ENCODE results near the gene PTER.

The PTER gene

DNA sequence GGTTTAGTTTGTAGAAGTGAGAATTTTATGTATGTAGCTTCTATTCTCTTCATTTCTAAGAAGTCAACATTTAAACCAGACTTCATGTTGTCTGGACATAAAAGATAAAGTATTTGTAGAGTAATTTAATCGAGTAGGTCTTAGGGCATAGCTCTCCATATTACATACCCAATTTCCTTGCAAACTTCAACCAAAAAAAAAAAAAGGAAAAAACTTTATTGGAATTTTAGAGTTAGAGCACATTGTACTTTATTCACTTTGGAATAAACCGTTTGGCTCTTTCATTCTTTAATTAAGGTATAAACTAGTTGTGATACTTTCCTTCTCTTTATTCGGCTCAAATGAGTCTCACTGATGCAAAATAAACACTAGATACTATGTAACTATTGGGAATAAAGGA, 36.0 kb downstream of the PTER start:
- no peak for DNase-seq

DNA sequence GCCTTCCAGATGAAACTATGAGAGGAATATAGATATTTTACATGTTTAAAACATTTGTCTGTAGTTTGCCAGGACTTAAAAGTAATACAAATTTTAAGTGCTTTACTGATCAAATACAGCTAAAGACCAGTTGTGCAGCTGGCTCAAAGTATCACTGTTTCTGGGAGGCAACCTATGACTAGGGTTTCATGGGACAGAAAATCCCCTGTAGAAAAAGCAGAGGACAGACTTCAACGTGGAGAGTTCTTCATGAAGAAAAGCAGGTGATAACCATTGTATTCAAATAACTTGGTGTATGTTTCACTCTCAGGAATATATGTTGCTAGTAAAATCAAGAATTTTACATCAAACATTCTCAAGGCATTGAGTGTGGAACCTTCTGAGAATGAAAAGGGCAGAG, 40.9 kb downstream of the PTER start:
- no peak for DNase-seq

DNA sequence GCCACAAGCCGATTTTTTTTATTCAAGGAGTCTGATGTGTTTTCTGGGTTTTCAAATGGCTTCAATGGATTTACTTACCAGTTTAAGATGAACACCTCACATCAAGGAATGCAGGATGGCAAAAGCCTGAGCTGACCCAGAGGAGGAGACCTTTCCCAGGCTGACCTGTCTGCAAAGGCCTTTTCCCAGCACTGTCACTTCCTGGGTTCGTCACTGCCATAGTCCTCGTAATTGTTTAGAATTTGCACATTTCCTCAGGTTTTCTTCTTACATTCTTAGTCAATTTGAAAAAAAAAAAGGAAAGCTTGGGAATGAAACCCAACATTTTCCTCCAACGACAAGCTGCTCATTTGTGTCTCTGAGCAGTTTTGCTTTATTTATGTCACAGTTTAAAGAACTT, 42.0 kb downstream of the PTER start:
- no peak for DNase-seq

DNA sequence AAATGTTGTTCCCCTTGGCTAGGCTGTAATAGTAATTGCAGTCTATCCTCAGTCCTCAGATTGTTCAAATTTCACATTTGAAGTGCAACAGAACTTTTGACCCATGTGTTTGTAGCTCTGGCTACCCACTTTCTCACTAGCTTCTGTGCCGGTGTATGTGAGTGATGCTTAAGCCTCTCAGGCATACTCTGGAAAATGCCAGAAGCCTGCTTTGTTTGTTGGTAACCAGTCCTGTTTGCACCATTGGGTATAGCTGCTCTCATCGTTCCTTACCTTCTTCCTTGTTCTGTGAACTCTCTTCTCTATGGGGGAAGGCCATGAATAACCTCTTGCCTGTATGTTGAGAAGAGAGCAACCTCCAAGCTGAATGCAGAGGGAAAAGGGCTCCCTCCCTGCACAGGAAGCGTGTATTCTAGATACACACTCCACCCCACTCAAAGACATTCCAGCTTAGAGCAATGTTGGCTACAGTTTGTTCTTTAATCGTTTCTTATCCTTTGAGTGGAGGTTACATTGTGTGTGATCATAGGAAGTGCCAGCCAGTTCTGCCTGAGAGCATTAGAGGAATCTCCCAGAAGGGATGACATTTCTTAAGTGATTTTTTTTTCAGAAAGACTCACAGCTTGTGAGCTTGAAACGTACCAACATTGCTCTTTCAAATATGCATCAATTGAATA, 44.4 kb downstream of the PTER start:
- DNase-seq, result no peak

DNA sequence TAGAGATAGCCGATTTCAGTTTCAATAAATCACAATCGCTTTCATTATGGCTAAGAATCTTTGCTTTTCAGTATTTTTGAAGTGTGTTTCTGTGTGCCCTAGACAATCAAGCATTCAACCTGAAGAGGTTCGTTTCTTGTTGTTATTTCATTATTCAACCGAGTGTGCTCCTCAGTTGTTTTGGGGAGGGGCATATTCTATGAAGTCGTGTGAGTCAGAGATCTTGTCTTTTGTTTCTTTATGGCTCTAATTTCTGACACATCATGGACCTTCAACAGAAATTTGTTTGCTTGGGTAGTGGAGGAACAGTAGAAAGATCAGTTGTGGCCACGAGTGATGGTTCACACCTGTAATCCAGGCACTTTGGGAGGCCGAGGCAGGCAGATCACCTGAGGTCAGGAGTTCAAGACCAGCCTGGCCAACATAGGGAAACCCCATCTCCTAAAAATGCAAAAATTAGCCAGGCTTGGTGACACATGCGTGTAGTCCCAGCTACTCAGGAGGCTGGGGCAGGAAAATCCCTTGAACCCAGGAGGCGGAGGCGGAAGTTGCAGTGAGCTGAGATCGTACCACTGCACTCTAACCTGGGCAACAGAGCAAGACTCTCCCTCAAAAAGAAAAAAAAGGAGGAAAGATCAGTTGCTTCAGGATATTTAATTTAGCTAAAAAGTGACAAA, 46.6 kb downstream of the PTER start:
- DNase-seq, result no peak

DNA sequence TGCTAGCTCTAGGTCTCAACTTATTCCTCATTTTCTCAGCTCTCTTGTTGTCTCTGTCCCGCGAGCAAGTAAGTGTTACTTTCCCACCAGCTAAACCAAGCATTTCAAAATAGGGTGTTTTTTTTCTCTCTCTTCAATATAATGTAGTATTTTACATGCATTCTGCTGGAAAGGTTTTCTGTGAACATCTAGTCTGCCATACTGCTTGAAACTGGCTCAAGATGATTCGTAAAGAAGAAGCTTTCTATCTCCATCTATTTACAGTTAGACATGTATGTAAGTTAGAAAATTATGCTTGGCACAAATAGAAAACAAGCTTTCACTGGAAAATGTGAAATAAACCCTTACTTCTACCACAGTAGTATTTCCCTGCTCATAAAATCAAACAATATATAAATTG, 53.7 kb downstream of the PTER start:
- DNase-seq, result no peak

DNA sequence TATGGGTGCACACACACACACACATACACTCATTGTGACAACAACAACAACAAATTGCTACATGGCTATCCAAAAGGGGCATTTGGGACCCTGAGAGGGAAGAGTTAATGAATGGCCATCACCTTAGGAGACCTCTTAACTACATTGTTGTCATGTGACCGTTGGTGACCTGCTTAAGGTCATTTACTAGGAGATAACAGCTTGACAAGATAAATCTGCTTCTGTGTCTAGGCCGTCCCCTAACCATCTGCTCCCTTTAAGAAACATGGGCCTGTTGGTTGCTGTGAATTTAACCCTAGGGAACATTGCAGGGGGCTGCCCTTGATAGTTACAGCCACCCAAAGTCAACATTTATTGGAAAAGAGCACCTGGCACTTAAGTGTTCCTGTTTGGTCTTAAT, 55.1 kb downstream of the PTER start:
- DNase-seq, result no peak

DNA sequence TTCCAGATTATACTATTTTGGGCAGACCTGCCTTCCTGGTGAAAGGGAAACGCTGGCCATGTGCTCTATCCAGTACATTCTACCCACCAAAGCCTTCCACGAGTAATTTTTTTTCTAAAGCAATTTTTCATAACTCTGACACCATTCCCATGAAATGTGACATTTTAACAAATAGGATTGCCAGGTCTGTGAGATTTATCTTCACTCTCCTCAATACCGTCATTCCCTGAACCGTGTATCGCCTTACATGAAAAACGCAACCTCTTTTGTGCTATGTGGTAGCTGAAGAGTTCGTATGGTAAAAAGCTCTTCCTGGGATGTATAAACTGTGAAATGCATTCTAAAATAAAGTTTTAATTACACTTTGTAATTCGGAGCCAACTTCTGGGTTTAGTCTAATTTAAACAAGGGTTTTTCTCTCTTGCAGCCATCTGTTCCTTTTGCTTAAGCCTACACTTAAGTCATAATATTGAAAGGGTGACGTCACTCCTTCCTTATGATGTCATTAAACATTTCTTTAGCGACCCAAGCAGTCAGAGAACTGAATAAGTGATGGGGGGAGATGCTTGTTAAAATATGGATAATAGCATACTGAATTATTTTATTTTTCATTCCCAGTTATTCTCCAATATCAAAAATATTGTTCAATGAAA, 57.2 kb downstream of the PTER start:
- DNase-seq, result no peak

DNA sequence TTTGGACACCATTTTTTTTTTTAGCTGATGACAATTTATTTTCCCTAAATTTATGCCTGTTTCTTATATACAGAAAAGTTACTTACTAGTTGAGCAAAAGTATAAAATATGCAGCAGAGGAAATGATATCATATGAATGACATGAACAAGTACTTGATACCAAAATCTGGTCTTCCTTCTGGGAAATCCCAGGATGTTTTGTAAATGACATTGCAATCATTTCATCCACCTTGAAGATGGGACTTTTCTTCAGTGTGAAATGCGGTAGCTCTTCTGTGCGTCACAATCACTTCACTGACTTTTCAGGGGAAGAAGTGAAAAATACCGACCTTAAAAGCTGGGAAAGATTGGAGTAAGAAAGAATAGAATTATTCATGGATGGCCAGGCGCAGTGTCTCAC, 61.1 kb downstream of the PTER start:
- DNase-seq, result no peak

DNA sequence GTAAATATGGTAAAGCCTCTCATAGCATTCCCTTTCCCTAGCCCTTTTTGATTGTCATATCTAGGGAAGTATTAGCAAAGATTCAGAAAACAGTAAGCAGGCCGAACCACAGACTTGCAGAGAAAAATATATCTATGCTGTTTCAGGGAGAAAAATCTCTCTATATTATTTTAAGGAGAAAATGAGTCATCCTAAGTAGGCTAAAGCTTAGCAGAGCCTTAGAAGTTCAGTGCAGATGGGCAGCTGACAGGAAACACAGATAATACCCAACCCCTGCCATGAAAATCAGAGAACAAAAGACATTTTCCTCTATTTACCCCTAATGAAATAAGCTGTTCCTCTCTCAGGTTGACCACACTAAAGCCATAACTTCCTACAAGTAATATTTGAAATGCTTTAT, 68.4 kb downstream of the PTER start:
- DNase-seq, result no peak

DNA sequence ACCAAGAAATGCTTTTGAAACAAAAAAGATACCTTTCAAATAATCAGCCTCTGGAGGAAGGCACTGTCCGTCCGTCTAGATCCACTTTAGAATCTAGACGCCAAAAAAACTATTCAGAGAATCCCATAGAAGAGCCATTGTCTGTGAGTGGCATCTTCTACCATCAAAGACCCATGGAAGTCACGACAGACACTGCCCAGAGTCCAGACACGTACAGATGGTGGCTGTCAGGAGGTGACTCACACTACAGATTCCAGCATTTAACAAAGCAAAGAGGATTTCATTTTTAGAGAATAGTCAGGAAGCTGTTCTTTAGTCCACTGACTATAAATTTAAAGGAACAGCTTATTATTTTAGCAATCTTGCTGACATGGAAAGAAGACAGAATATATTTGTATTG, 73.2 kb downstream of the PTER start:
- no peak for DNase-seq

DNA sequence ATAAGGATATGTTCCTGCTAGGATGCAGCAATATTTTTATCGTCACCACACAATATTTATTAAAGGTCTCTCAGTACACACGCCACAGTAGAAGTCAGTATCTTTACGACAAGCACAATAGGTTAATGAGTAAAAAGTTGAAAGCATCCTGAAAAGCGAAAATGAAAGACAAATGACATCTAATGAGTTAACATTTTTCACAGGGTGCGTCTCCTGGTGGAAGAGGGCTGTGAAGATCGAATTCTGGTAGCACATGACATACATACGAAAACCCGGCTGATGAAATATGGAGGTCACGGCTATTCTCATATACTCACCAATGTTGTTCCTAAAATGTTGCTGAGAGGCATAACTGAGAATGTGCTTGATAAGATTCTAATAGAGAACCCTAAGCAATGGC, 74.0 kb downstream of the PTER start:
- DNase-seq, result no peak

DNA sequence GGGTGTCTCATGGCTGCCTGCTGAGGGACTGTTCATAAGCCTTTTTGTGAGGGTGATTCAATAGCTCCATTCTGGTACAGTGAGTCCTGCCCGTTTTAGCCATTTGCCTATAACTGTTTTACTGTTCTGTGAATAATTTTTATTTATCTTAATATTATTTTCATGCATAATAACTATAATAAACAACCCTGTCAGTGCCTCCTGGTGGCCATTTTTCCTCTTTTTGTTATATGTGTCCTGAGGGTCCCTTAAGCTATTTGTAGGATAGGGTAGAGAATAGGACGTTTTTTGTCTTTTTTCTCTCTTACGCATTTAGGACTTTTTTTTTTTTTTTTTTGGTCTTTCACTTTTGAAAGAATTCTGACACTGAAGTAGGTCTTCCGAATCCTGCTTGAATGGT, 82.0 kb downstream of the PTER start:
- no peak for DNase-seq

DNA sequence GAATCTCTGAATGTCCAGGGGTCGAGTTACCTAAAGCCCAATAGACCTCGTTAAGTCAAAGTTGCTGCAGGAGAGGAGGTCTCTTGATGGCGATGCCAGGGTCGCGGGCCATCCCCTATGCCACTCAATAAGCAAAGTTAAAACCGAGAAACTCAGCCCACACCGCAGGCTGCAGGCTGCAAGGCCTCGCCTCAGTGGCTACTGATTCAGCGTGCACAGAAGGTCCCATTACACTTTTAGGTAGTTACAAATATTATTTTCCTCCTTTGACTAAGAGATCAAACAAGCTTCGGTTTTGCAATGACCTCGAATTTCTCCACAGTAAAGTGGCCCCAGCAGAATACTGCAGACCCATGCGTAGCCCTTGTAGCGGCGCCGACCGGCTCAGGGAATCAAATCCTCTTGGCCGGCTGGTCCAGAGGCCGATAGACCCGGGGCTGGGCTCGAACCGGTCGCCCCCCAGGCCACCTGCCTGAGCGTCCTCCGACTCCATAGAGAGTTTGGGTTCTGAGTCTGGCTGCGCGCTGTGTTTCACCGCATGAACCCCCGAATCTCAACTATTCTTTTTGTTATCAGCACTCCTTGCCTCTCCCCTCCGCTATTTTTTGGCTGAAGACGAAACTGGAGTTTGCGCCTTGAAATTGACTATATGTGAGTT, 82.6 kb downstream of the PTER start:
- no peak for DNase-seq

DNA sequence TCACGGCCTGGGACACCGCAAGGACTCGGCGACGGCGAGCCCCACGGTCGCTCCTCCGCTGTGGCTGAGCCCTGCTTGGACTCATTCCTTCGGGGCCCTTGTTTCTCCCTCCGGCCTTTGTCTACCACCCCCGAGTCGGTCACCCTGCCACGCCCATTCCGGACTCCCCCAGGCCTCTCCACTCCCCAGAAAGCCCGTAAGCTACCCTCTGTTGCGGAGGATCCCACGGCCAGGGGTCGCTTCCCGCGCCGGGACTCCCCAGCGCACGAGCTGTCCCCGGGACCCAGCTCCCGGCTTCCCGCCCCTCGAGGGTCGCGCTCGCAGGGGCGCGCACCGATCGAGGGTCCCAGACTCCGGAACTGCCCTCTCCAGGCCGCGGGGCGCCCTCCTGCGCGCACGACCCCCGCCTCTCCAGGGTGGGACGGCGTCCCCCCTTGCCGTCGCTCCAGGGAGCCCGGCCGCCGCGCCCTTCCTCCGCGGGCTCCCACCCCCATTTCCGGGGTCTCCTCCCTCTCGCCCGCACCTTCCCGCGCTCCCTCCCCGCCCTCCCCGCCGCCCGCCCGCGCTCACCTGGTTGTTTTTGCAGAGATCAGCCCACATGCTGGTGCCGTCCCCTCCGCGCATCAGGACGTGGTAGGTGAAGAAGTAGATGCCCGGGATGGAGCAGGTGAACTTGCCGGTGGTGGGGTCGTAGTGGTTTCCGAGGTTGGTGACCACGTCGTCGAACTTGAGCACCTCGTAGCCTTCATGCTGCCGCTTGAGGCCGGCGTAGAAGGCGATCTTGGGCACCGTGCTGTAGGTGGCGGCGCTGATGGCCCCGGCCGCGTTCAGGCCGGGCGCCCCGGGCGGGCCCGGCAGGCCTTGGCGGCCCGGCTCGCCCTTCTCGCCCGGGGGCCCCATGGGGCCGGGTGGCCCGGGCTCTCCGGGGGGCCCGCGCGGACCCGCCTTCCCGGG, 83.4 kb downstream of the PTER start:
- DNase-seq, result no peak

DNA sequence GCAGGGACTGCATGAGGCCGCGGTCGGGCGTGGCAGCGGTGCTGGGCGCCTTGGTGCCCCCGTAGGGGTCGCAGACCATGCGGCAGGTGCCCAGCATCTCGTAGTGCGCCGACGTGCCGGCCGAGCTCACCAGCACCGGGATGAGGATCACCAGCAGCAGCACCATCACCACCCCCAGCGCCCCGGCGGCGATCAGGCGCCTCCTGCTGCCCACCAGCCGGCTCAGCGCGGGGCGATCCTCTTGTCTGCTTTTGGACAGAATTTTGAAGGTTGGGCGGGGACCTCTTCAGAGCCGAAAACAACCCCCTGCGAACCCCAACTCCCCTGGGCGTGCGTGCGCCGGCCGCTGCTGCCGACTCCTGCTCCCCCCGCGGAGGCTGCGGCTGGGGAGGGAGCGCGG, 84.1 kb downstream of the PTER start:
- no peak for DNase-seq

DNA sequence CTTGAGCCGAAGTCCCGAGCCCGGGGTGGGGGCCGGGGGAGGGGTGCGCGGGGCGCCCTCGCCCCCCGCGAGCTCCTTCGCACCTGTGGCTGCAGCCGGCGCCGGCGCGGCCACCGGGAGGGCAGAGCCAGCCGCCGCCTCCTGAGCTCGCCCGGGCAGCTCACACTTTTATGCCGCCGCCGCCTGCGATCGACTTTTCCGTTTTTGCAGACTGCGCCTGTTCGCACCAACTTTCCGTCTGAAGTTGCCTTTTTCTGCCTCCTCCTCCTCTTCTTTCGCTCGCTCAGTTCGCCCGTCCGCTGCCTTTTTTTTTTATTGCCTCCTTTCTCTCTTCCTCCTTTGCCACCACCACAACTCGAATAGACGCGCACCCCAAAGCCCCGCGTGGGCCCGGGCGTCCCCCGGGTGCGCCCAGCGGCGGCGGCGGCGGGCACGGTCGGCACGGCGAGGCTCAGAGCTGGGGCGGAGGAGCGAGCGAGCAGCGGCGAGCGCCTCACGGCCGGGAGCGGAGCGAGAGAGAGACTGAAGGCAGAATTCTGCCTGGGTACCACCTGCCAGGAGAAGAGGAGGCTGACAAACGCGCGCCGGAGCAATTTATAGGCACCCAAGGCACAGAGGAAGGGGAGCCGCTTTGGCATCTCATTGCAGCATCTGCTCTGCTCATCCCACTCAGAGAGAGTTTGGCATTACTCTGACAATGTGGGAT, 84.7 kb downstream of the PTER start, which contains the start of gene C1QL3:
TSS of gene C1QL3 (minus strand) at position 569 of the 706 bp plus-strand sequence. CDS start 814 bp downstream, outside the sequence.
- DNase-seq, result no peak

DNA sequence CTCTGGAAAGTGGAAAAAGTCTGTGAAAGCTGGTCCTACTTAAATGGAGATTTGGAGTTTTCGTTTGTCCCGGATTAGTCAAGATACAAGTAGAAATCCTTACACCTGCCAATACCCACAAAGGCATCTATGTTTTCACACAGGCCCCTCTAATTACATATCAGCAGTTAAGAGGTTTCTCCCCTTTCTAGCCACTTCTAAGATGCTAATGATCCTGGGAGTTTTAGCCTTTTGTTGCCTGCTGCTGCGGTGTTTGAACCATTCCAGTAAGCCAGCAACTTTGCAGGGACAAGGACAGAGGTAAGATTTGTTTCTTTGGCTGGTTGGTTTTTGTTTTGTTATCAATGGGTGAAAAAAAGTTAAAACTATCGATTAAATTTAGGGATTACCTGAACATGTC, 90.6 kb downstream of the PTER start:
- DNase-seq, result no peak

DNA sequence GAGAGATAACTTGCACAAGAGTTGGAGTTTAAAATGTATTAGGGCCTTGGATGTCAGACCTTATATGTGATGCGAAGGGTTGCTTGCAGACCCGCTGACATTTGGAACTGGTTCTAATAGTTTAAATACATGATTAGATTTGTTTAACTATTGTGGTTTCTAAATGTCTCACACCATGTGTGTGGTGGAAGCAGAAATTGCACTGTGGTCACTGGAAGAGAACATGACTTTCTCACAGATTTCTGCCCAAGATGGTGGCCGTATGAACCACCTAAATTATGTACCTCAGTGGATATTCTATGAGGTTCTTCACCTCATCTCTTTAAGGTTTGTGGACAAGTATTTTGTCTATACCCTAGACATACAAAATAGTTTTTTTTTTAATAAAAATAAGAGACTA, 93.0 kb downstream of the PTER start:
- no peak for DNase-seq

DNA sequence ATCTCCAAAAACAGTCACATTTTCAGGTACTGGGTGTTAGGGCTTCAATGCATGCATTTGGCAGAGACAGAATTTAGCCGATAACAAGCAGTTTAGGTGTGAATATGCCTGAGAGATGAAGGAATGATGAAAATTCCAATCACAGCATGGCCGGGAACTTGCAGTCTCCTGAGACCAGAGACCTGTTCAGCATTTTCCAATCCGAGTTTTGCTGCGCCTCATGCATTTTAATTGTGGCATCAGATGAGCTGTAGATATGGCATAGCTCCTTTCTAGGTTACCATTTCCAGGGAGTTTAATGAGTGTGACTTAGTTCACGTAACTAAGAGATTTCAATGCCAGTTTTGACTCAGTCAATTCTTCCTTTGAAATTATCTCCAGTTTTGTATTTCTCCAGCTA, 99.3 kb downstream of the PTER start:
- no peak for DNase-seq

DNA sequence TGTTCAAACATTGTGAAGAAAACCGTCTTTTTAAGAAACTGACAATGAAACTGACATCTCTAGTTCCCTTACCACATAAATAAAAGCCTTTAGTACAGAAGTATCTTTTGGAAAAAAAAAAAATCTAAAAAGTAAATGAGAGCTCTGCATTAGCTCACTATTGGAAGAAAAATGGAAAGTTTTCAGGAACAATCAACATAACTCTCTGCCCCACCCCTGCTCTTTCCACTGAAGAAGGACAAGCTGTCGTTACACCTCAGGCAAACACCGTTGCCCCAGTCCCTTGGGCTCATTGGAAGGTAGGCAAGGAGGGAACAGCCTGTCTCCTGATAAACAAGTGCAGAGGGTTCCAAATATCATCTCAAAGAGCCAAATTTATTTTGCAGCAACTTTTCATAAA, 107.3 kb downstream of the PTER start:
- no peak for DNase-seq

DNA sequence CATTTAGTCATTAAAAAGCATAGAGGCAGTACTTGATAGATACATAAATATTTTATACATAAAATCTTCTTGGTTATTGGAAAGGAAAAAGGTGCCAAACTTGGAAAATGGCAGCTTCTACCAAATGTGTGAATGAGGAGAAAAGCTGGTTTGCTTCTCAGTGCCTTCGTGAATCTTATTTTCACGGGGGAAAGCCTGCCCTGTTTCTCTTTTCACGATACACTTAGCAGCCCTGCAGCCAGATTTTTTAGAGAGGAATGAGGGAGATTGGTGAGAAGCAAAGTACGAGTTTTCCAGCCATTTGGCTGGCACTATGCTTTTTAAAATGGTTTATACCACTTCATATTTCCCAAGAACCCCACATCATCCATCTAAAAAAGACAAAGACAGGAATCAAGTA, 107.8 kb downstream of the PTER start:
- no peak for DNase-seq

Measured in activated gamma-delta T cell (primary cell).